Stimulated activated CD4-positive, alpha-beta T cell treated with anti-CD3 and anti-CD28 coated beads, Interleukin-4, amount 100 ng/mL, for 48 hours (primary cell): Measurements from ENCODE around the gene HLCS.

Experiments
- DNase-seq, 2 donors: peaks; one replicate each; pipeline ENCODE4 v3.0.0-alpha.2; 2020; ENCODE audit warnings: low read depth in 2 of 2

HLCS gene

GRCh38 chr21:36724660-36725059 lies 241.8 kb downstream of the HLCS start:
- no peak for DNase-seq

- no peak for DNase-seq
These were observed 243.0 kb downstream of the HLCS start for GRCh38 chr21:36723371-36723881.

GRCh38 chr21:36722370-36723368 lies 243.8 kb downstream of the HLCS start:
- DNase-seq: no peak

GRCh38 chr21:36721817-36722216 lies 244.7 kb downstream of the HLCS start:
- DNase-seq: no peak

- no peak for DNase-seq
These were observed 246.9 kb downstream of the HLCS start for GRCh38 chr21:36719614-36720013.

- no peak for DNase-seq
These were observed 247.4 kb downstream of the HLCS start for GRCh38 chr21:36718951-36719501.

GRCh38 chr21:36717976-36718375 lies 248.5 kb downstream of the HLCS start:
- no peak for DNase-seq

GRCh38 chr21:36716836-36717235 lies 249.6 kb downstream of the HLCS start:
- DNase-seq: no peak

- DNase-seq: no peak
These were observed 250.1 kb downstream of the HLCS start for GRCh38 chr21:36716387-36716786.

- DNase-seq: no peak
These were observed 252.7 kb downstream of the HLCS start for GRCh38 chr21:36713746-36714145.

- DNase-seq: no peak
These were observed 255.8 kb downstream of the HLCS start for GRCh38 chr21:36710729-36711048.

- no peak for DNase-seq
These were observed 256.4 kb downstream of the HLCS start for GRCh38 chr21:36709868-36710728.

- no peak for DNase-seq
These were observed 257.2 kb downstream of the HLCS start for GRCh38 chr21:36709030-36709867.

- no peak for DNase-seq
These were observed 258.0 kb downstream of the HLCS start for GRCh38 chr21:36708286-36709029.

GRCh38 chr21:36707763-36708285 lies 258.6 kb downstream of the HLCS start:
- no peak for DNase-seq

GRCh38 chr21:36706951-36707762 lies 259.3 kb downstream of the HLCS start:
- no peak for DNase-seq

GRCh38 chr21:36706482-36706852 lies 260.0 kb downstream of the HLCS start:
- DNase-seq: no peak

GRCh38 chr21:36705679-36706481 lies 260.6 kb downstream of the HLCS start:
- DNase-seq: no peak
